ENCODE results near the gene DEFB114. TPM values are rescaled to one million over a fixed set of nuclear protein-coding genes. Genes with fewer than 3 reads are reported as not detected.

Gene DEFB114
- polyA plus RNA-seq, 2 of the 4 experiments (the other 2 are of a cell fraction), result not detected

Other genes with a start within 250 kb of the DEFB114 start
- 0.03 and 0.17 TPM in 2 replicates for gene CRISP3, start 219.8 kb downstream of the DEFB114 start, polyA plus RNA-seq (2011; rRNA removed)
- gene CRISP3, start 219.8 kb downstream of the DEFB114 start, polyA plus RNA-seq (2017; fragmentation: RNase III; extraction: RNeasy Plus Mini Kit Qiagen cat#74134 plus additional on column Dnase treatment), result not detected in 3 replicates
- not detected in 2 replicates for gene PGK2, start 176.9 kb downstream of the DEFB114 start, polyA plus RNA-seq (2011; rRNA removed)
- gene PGK2, start 176.9 kb downstream of the DEFB114 start, polyA plus RNA-seq (2017; fragmentation: RNase III; extraction: RNeasy Plus Mini Kit Qiagen cat#74134 plus additional on column Dnase treatment), result not detected in 3 replicates
- gene CRISP1, start 97.6 kb downstream of the DEFB114 start, polyA plus RNA-seq (2011; rRNA removed), result not detected in 2 replicates
- not detected in 3 replicates for gene CRISP1, start 97.6 kb downstream of the DEFB114 start, polyA plus RNA-seq (2017; fragmentation: RNase III; extraction: RNeasy Plus Mini Kit Qiagen cat#74134 plus additional on column Dnase treatment)
- not detected in 2 replicates for gene DEFB113, start 5.5 kb upstream of the DEFB114 start, polyA plus RNA-seq (2011; rRNA removed)
- gene DEFB113, start 5.5 kb upstream of the DEFB114 start, polyA plus RNA-seq (2017; fragmentation: RNase III; extraction: RNeasy Plus Mini Kit Qiagen cat#74134 plus additional on column Dnase treatment), result not detected in 3 replicates
- not detected in 2 replicates for gene DEFB110, start 57.8 kb upstream of the DEFB114 start, polyA plus RNA-seq (2011; rRNA removed)
- not detected in 3 replicates for gene DEFB110, start 57.8 kb upstream of the DEFB114 start, polyA plus RNA-seq (2017; fragmentation: RNase III; extraction: RNeasy Plus Mini Kit Qiagen cat#74134 plus additional on column Dnase treatment)
- not detected in 2 replicates for gene DEFB112, start 85.8 kb upstream of the DEFB114 start, polyA plus RNA-seq (2011; rRNA removed)
- gene DEFB112, start 85.8 kb upstream of the DEFB114 start, polyA plus RNA-seq (2017; fragmentation: RNase III; extraction: RNeasy Plus Mini Kit Qiagen cat#74134 plus additional on column Dnase treatment), result not detected in 3 replicates